OCI-LY3 (cell line): Measurements from ENCODE around the gene CAMTA1.

Source experiments
- CTCF ChIP-seq: fragments of 200-600, 300-600 bp; sonication (generic); IDR thresholded peaks from 2 replicates; pipeline ENCODE4 v1.5.1; 2014; ENCODE audit warnings: antibody characterized with exemption, low read length, low read depth
- EZH2phosphoT487 ChIP-seq: fragments of 200-600 bp; shearing (Covaris generic); IDR thresholded peaks from 2 replicates; pipeline ENCODE4 v1.6.1; 2018; ENCODE audit warnings: antibody characterized with exemption, mixed run types, low read depth

GRCh38 chr1:7258589-7259135 is 473.4 kb downstream of the CAMTA1 start:
- no peak for TF ChIP-seq EZH2phosphoT487
- no peak for TF ChIP-seq CTCF
